HepG2 (cell line): ENCODE data around the gene HENMT1.

Experiments
- CBX5 ChIP-seq: sonication (generic); formaldehyde crosslinking; IDR thresholded peaks from 2 replicates; pipeline ENCODE4 v1.4.0; 2020; ENCODE audit warnings: missing genetic modification reagents, borderline replicate concordance
- CTCF ChIP-seq: sonication (generic); formaldehyde crosslinking; IDR thresholded peaks from 2 replicates; pipeline ENCODE4 v1.5.0; 2020; ENCODE audit warnings: mild to moderate bottlenecking, missing genetic modification reagents, moderate library complexity
- HNRNPH1 ChIP-seq: fragments of 200-400 bp; formaldehyde crosslinking; optimal IDR thresholded peaks from 2 replicates; pipeline ENCODE3; 2017; ENCODE audit warnings: mild to moderate bottlenecking, low read depth, low read length
- JUNB ChIP-seq: sonication (generic); formaldehyde crosslinking; IDR thresholded peaks from 2 replicates; pipeline ENCODE4 v1.8.0; 2022; ENCODE audit warnings: missing genetic modification reagents, mild to moderate bottlenecking, borderline replicate concordance
- MAF1 ChIP-seq: sonication (generic); formaldehyde crosslinking; IDR thresholded peaks from 2 replicates; pipeline ENCODE4 v1.5.0; 2020; ENCODE audit warnings: missing genetic modification reagents, borderline replicate concordance
- MEF2D ChIP-seq: sonication (generic); formaldehyde crosslinking; IDR thresholded peaks from 2 replicates; pipeline ENCODE4 v1.5.1; 2020; ENCODE audit warnings: mild to moderate bottlenecking, missing genetic modification reagents
- POLR2AphosphoS5 ChIP-seq: IDR thresholded peaks from 2 replicates; pipeline ENCODE4 v1.6.1; 2012; ENCODE audit warnings: low read depth, low read length
- PREB ChIP-seq: sonication (generic); formaldehyde crosslinking; IDR thresholded peaks from 2 replicates; pipeline ENCODE4 v1.4.0; 2020; ENCODE audit warnings: missing genetic modification reagents
- REST ChIP-seq, 2 experiments: IDR thresholded peaks; 2 replicates each; pipeline ENCODE4 v1.6.1; 2011 to 2012; ENCODE audit warnings: low read length in 2 of 2, borderline replicate concordance in 1 of 2, low read depth in 1 of 2, mild to moderate bottlenecking in 1 of 2, moderate library complexity in 1 of 2
- TCF12 ChIP-seq, 2 experiments: fragments of 450-650 bp in 1 of 2; sonication (generic) in 1 of 2; formaldehyde crosslinking in 1 of 2; IDR thresholded peaks; 2 replicates each; pipeline versions ENCODE4 v1.6.1 to v1.8.0; 2017 to 2022; ENCODE audit warnings: antibody characterized with exemption in 1 of 2, mild to moderate bottlenecking in 1 of 2, missing genetic modification reagents in 1 of 2, moderate library complexity in 1 of 2

GRCh38 chr1:108679586-108680213 is 18.8 kb upstream of the HENMT1 start:
- TF ChIP-seq JUNB (CRISPR knock-in tag) (no peak), POLR2AphosphoS5 (no peak), PREB (CRISPR knock-in tag) (no peak), HNRNPH1 (no peak), REST (IDR thresholded peaks at IDR 0.05; ENCODE audit: borderline replicate concordance in 1 of 2, low read depth in 1 of 2, low read length in 2 of 2) (no peak), CTCF (CRISPR knock-in tag) (no peak), MAF1 (CRISPR knock-in tag) (no peak), TCF12 (IDR thresholded peaks at IDR 0.05) (no peak), TCF12 (CRISPR knock-in tag; IDR thresholded peaks at IDR 0.05) (no peak), CBX5 (no peak), MEF2D (no peak)
